NCI-H146 treated with DMSO at 0.1 percent for 48 hours (cell line): ENCODE results near the gene ACOX3.
"Not testable (repeated sequence)": the region's sequence is repeated elsewhere in the genome, so short reads cannot be mapped to it uniquely, and the experiment has no call there.

Source experiments
- DNase-seq: peaks from one replicate; lab custom pipeline; 2025; ENCODE audit not compliant: unreplicated experiment; lab: John Stamatoyannopoulos, UW

ACOX3 gene

GRCh38 chr4:8407756-8408155 lies 32.8 kb downstream of the ACOX3 start:
- no peak for DNase-seq

- no peak for DNase-seq
Measured at GRCh38 chr4:8407316-8407715, 33.2 kb downstream of the ACOX3 start.

- DNase-seq = not testable (repeated sequence)
Measured at GRCh38 chr4:8406887-8407286, 33.6 kb downstream of the ACOX3 start.

- no peak for DNase-seq
Measured at GRCh38 chr4:8405516-8405875, 35.0 kb downstream of the ACOX3 start.

GRCh38 chr4:8404791-8405515 lies 35.6 kb downstream of the ACOX3 start:
- DNase-seq = no peak

GRCh38 chr4:8403976-8404375 lies 36.5 kb downstream of the ACOX3 start:
- DNase-seq = no peak

- DNase-seq = peak; percentile 9
Measured at GRCh38 chr4:8403173-8403753, 37.3 kb downstream of the ACOX3 start.

- no peak for DNase-seq
Measured at GRCh38 chr4:8402640-8403039, 37.9 kb downstream of the ACOX3 start.

- DNase-seq = no peak
Measured at GRCh38 chr4:8402181-8402597, 38.3 kb downstream of the ACOX3 start.

- DNase-seq = no peak
Measured at GRCh38 chr4:8401665-8402064, 38.9 kb downstream of the ACOX3 start.

GRCh38 chr4:8400632-8401325 lies 39.7 kb downstream of the ACOX3 start:
- no peak for DNase-seq

- DNase-seq = no peak
Measured at GRCh38 chr4:8399298-8399697, 41.2 kb downstream of the ACOX3 start.

- no peak for DNase-seq
Measured at GRCh38 chr4:8398347-8398746, 42.2 kb downstream of the ACOX3 start.

- no peak for DNase-seq
Measured at GRCh38 chr4:8396762-8397406, 43.6 kb downstream of the ACOX3 start.

- no peak for DNase-seq
Measured at GRCh38 chr4:8395504-8396296, 44.8 kb downstream of the ACOX3 start.

- no peak for DNase-seq
Measured at GRCh38 chr4:8394806-8395205, 45.7 kb downstream of the ACOX3 start.

- DNase-seq = no peak
Measured at GRCh38 chr4:8394061-8394519, 46.4 kb downstream of the ACOX3 start.

GRCh38 chr4:8393593-8394038 lies 46.9 kb downstream of the ACOX3 start:
- no peak for DNase-seq

GRCh38 chr4:8392591-8393190 lies 47.8 kb downstream of the ACOX3 start:
- DNase-seq = no peak

- no peak for DNase-seq
Measured at GRCh38 chr4:8391972-8392371, 48.6 kb downstream of the ACOX3 start.
